HL-60 (cell line): ENCODE data around the gene C1orf232.

ENCODE experiments used
- DNase-seq, 2 experiments: peaks; one replicate each; pipeline ENCODE4 v3.0.0-alpha.2; 2010 to 2020; ENCODE audit warnings: low read depth in 1 of 2, low spot score in 1 of 2
- H3K27ac ChIP-seq: fragments of 250-450 bp; sonication (Bioruptor Pico); replicated peaks from 2 replicates; pipeline ENCODE4 v1.5.1; 2020; ENCODE audit warnings: mild to moderate bottlenecking, moderate library complexity
- H3K27me3 ChIP-seq: fragments of 250-450 bp; sonication (Bioruptor Pico); 2 replicates; pipeline ENCODE4 v1.5.1; 2021; ENCODE audit warnings: mild to moderate bottlenecking, moderate library complexity; ENCODE audit not compliant: insufficient read depth, poor library complexity, severe bottlenecking
- H3K4me3 ChIP-seq: replicated peaks from 2 replicates; pipeline ENCODE4 v1.5.1; 2011; ENCODE audit warnings: mild to moderate bottlenecking, control low read depth, low read length; ENCODE audit not compliant: insufficient read depth
- GABPA ChIP-seq: IDR thresholded peaks from 2 replicates; pipeline ENCODE4 v1.6.1; 2012; ENCODE audit warnings: low read depth
- POLR2AphosphoS5 ChIP-seq: IDR thresholded peaks from 2 replicates; pipeline ENCODE4 v1.6.1; 2012; ENCODE audit warnings: low read depth
- SPI1 ChIP-seq: IDR thresholded peaks from 2 replicates; pipeline ENCODE4 v1.6.1; 2012; ENCODE audit warnings: low read depth, mild to moderate bottlenecking, borderline replicate concordance
- TF ChIP-seq, protein P1 (sequence below): IDR thresholded peaks from 2 replicates; pipeline ENCODE4 v1.6.1; 2012; ENCODE audit warnings: low read depth; ENCODE audit not compliant: insufficient replicate concordance
- TF ChIP-seq, protein P2 (sequence below): IDR thresholded peaks from one replicate; pipeline ENCODE4 v1.5.1; 2011; ENCODE audit warnings: low read length, control low read depth, inconsistent platforms; ENCODE audit not compliant: insufficient read depth

Gene C1orf232

DNA sequence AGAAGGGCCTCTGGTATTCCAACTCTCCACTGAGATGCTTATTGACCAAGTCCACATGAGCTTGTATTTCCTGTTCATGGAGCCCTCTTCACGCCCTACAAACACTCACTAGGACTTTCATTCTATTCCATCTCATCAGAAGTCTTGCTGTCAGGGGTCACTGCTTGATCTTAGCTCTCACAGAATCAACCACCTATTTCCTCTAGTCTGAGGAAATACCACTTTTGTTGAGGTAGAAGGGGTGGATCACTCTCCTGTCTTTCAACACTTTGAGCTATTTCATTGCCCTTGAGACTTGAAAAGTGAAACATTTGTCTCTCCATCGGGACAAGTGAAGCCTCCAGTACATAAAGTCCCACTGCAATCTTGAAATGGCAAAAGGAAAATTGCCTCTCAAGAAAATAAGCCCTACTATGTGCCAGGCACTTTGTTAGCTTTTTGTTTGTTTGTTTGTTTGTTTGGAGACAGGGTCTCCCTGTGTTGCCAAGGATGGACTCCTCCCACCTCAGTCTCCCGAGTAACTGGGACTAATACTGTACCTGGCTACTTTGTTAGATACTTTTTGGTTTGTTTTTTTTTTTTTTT, 29.7 kb downstream of the C1orf232 start:
- H3K27ac ChIP-seq: peak overlapping the region; percentile 23; the same call in 1 of the 2 replicates
- no peak overlapping the region for H3K4me3 ChIP-seq
- DNase-seq: no peak
- no peak for TF ChIP-seq GABPA
- TF ChIP-seq, protein P1, sequence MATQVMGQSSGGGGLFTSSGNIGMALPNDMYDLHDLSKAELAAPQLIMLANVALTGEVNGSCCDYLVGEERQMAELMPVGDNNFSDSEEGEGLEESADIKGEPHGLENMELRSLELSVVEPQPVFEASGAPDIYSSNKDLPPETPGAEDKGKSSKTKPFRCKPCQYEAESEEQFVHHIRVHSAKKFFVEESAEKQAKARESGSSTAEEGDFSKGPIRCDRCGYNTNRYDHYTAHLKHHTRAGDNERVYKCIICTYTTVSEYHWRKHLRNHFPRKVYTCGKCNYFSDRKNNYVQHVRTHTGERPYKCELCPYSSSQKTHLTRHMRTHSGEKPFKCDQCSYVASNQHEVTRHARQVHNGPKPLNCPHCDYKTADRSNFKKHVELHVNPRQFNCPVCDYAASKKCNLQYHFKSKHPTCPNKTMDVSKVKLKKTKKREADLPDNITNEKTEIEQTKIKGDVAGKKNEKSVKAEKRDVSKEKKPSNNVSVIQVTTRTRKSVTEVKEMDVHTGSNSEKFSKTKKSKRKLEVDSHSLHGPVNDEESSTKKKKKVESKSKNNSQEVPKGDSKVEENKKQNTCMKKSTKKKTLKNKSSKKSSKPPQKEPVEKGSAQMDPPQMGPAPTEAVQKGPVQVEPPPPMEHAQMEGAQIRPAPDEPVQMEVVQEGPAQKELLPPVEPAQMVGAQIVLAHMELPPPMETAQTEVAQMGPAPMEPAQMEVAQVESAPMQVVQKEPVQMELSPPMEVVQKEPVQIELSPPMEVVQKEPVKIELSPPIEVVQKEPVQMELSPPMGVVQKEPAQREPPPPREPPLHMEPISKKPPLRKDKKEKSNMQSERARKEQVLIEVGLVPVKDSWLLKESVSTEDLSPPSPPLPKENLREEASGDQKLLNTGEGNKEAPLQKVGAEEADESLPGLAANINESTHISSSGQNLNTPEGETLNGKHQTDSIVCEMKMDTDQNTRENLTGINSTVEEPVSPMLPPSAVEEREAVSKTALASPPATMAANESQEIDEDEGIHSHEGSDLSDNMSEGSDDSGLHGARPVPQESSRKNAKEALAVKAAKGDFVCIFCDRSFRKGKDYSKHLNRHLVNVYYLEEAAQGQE: no peak
- no peak for TF ChIP-seq POLR2AphosphoS5
- TF ChIP-seq, protein P2, sequence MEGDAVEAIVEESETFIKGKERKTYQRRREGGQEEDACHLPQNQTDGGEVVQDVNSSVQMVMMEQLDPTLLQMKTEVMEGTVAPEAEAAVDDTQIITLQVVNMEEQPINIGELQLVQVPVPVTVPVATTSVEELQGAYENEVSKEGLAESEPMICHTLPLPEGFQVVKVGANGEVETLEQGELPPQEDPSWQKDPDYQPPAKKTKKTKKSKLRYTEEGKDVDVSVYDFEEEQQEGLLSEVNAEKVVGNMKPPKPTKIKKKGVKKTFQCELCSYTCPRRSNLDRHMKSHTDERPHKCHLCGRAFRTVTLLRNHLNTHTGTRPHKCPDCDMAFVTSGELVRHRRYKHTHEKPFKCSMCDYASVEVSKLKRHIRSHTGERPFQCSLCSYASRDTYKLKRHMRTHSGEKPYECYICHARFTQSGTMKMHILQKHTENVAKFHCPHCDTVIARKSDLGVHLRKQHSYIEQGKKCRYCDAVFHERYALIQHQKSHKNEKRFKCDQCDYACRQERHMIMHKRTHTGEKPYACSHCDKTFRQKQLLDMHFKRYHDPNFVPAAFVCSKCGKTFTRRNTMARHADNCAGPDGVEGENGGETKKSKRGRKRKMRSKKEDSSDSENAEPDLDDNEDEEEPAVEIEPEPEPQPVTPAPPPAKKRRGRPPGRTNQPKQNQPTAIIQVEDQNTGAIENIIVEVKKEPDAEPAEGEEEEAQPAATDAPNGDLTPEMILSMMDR: no peak
- TF ChIP-seq SPI1: no peak
- no peaks in the 10 kb centered on the region for H3K27me3 ChIP-seq

DNA sequence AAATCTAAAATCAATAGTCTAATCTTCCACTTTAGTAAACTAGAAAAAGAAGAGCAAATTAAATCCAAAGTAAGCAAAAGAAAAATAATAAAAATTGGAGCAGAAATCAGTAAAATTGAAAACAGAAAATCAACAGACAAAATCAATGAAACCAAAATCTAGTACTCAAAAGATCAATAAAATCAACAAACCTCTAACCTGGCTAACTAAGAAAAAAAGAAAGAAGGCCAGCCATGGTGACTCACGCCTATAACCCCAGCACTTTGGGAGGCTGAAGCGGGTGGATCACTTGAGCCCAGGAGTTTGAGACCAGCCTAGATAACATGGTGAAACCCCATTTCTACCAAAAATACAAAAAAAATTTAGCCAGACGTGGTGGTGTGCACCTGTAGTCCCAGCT, 34.3 kb downstream of the C1orf232 start:
- Histone ChIP-seq H3K27me3 (no peaks in the 10 kb centered on the region), H3K27ac (no peak overlapping the region), H3K4me3 (no peak overlapping the region)
- DNase-seq: no peak
- TF ChIP-seq GABPA (no peak), SPI1 (no peak), POLR2AphosphoS5 (no peak)
- TF ChIP-seq, protein P1: no peak
- TF ChIP-seq, protein P2: no peak

DNA sequence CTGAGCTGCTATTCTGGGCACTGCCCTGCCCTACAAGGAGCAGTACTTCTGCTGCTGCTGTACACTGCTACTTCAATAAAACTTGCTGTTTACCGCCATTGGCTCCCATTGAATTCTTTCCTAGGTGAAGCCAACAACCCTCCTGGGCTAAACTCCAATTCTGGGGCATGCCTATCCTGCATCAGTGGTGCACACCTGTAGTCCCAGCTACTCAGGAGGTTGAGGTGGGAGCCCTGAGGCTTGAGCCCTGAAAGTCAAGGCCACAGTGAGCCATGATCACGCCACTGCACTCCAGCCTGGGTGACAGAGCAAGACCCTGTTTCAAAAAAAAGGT, 36.0 kb downstream of the C1orf232 start:
- no peak for TF ChIP-seq POLR2AphosphoS5
- no peak for TF ChIP-seq GABPA
- no peak for TF ChIP-seq SPI1
- Histone ChIP-seq H3K27ac (no peak overlapping the region), H3K4me3 (no peak overlapping the region), H3K27me3 (no peaks in the 10 kb centered on the region)
- no peak for DNase-seq

DNA sequence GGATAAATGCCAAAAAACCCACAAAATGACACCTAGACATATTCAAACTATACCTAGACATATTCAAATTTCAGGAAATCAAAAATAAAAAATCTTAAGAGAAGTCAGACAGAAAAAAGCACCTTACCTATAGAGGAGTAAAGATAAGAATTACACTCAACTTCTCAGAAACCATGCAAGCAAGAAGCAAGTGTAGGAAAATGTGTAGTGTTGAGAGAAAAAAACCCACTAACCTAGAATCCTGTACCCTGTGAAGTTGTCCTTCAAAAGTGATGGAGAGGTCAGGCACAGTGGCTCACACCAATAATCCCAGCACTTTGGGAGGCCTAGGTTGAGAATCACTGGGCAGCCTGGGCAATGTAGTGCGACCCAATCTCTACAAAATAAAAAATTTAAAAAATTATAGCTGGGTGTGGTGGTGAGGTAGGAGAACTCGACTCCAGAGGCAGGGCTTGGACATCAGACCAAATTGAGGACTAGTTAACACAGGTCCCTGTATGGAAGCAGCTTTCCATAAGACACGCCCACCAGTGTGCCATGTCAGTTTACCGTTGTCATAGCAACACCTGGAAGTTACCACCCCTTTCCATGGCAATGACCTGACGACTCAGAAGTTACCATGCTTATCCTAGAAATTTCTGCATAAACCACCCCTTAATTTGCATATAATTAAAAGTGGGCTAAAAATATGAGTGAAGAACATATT, 36.5 kb downstream of the C1orf232 start:
- DNase-seq: no peak
- TF ChIP-seq, protein P2: no peak
- TF ChIP-seq POLR2AphosphoS5 (no peak), SPI1 (no peak)
- TF ChIP-seq, protein P1: no peak
- H3K4me3 ChIP-seq: no peak overlapping the region

More for the DNA sequence above, 36.5 kb downstream of the C1orf232 start:
- no peaks in the 10 kb centered on the region for H3K27me3 ChIP-seq
- H3K27ac ChIP-seq: no peak overlapping the region
